Activated CD4-positive, alpha-beta T cell treated with anti-CD3 and anti-CD28 coated beads for 4 hours (primary cell): ENCODE results near the gene AGK.
"Not testable (repeated sequence)": the region's sequence is repeated elsewhere in the genome, so short reads cannot be mapped to it uniquely, and the experiment has no call there.

Experiments
- DNase-seq, 2 donors: peaks; one replicate each; pipeline ENCODE4 v3.0.0-alpha.2; 2020

The AGK gene

GRCh38 chr7:141588912-141589311, 37.7 kb downstream of the AGK start:
- no peak for DNase-seq

GRCh38 chr7:141590071-141590470, 38.9 kb downstream of the AGK start:
- DNase-seq, result no peak

- DNase-seq, result no peak
These were observed 39.5 kb downstream of the AGK start for GRCh38 chr7:141590666-141591065.

GRCh38 chr7:141593134-141593533, 41.9 kb downstream of the AGK start:
- DNase-seq, result no peak

- DNase-seq, result no peak
These were observed 46.8 kb downstream of the AGK start for GRCh38 chr7:141597966-141598365.

GRCh38 chr7:141598408-141598807, 47.2 kb downstream of the AGK start:
- no peak for DNase-seq

GRCh38 chr7:141600168-141601006, 49.2 kb downstream of the AGK start:
- no peak for DNase-seq

GRCh38 chr7:141609576-141609975, 58.4 kb downstream of the AGK start:
- no peak for DNase-seq

GRCh38 chr7:141610671-141611070, 59.5 kb downstream of the AGK start:
- DNase-seq, result no peak

GRCh38 chr7:141612861-141613260, 61.7 kb downstream of the AGK start:
- DNase-seq, result no peak

- DNase-seq, result no peak
These were observed 66.1 kb downstream of the AGK start for GRCh38 chr7:141617280-141617679.

GRCh38 chr7:141619745-141620144, 68.5 kb downstream of the AGK start:
- DNase-seq, result no peak

- DNase-seq, result no peak
These were observed 73.6 kb downstream of the AGK start for GRCh38 chr7:141624763-141625162.

GRCh38 chr7:141630621-141631020, 79.4 kb downstream of the AGK start:
- DNase-seq, result no peak

- no peak for DNase-seq
These were observed 80.3 kb downstream of the AGK start for GRCh38 chr7:141631525-141631924.

GRCh38 chr7:141634065-141634464, 82.9 kb downstream of the AGK start:
- DNase-seq, result no peak

GRCh38 chr7:141636053-141636452, 84.8 kb downstream of the AGK start:
- DNase-seq, result no peak

GRCh38 chr7:141640239-141640840, 89.1 kb downstream of the AGK start:
- no peak for DNase-seq

GRCh38 chr7:141641876-141642275, 90.7 kb downstream of the AGK start:
- DNase-seq, result no peak

GRCh38 chr7:141645188-141645587, 94.0 kb downstream of the AGK start:
- no peak for DNase-seq

GRCh38 chr7:141646826-141647480, 95.7 kb downstream of the AGK start:
- no peak for DNase-seq

- DNase-seq, result not testable (repeated sequence)
These were observed 96.5 kb downstream of the AGK start for GRCh38 chr7:141647701-141648100.

- DNase-seq, result no peak
These were observed 97.3 kb downstream of the AGK start for GRCh38 chr7:141648276-141649114.
